Lower leg skin (tissue), 4 donors: ENCODE measurements around the gene FANCI. TPM values are rescaled to one million over a fixed set of nuclear protein-coding genes. Genes with fewer than 3 reads are reported as not detected.

Experiments used
- DNase-seq, 2 donors: peaks; one replicate each; pipeline ENCODE4 v3.0.0-alpha.2; 2019; ENCODE audit warnings: low spot score in 2 of 2
- H3K4me3 ChIP-seq: fragments of 200-600 bp; sonication (generic); 2 replicates; pipeline ENCODE4 v1.5.1; 2017; ENCODE audit warnings: mild to moderate bottlenecking, low read depth; ENCODE audit not compliant: poor library complexity, severe bottlenecking
- POLR2A ChIP-seq, 2 donors: fragments of 450-650 bp; IDR thresholded peaks; one replicate each; pipeline ENCODE4 v1.6.1; 2016 to 2017; ENCODE audit warnings: antibody characterized with exemption in 2 of 2, mild to moderate bottlenecking in 1 of 2, moderate library complexity in 1 of 2
- WGBS, 2 donors: methylation state at CpG; one replicate each; pipeline ENCODE4 v1.1.5; 2018; 5-methylcytosine and 5-hydroxymethylcytosine counted together
- intact Hi-C: fragments of 100-400 bp; cut with DNase I; formaldehyde crosslinking; loops from one replicate; pipeline ENCODE4 v1.15.0; 2023; ENCODE audit warnings: low total_unique reads
- total RNA-seq, 4 donors: library from RNA; depleted of rRNA; stranded (reverse); fragments of >200 nt; gene quantifications; one replicate each; pipeline ENCODE4 v1.1.0, GENCODE V29; 2016
- TF ChIP-seq, protein P1 (sequence below), 3 donors: fragments of 450-650 bp; IDR thresholded peaks; one replicate each; pipeline ENCODE4 v1.5.1; 2016; ENCODE audit warnings: antibody characterized with exemption in 3 of 3, mild to moderate bottlenecking in 3 of 3, moderate library complexity in 2 of 3

The FANCI gene
- total RNA-seq, 4 donors from 2014 or later: 4.5 to 22.0 (median 8.5) TPM

DNA sequence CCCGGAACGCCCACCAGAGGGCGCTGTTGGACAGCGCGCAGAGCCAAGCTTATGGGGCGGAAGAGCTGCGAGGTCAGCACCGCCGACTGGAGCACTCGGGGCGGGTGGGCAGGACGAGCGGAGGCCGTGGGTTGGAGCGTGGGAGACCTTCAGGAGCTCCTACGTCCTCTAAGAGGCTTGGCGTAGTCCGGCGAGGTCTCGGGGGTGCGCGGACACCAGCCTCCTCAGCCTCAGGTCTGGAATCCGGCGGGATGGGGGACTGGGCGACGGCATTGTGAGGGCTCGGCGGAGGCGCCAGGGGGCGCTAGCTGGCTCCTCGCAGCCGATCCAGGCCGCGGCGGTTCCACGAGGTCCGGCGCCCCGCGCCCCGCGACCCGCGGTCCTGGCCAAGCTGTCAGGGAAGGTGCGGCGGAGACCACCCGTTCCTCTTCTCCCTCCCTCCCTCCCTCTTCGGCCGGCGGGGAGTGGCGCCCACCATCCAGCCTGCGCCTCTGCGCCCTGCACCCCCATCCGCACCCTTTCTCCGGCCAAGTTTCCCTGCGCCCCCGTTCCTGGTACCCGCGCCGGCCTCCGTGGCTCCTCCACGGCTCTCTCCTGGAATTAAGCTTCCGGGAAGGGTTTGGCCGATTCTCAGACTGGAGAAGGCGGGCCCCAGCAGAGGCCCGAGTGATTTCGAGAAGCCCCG lies 115.1 kb downstream of the FANCI start:
- no peak overlapping the region for H3K4me3 ChIP-seq
- peak; percentile 58 to 95 for DNase-seq

DNA sequence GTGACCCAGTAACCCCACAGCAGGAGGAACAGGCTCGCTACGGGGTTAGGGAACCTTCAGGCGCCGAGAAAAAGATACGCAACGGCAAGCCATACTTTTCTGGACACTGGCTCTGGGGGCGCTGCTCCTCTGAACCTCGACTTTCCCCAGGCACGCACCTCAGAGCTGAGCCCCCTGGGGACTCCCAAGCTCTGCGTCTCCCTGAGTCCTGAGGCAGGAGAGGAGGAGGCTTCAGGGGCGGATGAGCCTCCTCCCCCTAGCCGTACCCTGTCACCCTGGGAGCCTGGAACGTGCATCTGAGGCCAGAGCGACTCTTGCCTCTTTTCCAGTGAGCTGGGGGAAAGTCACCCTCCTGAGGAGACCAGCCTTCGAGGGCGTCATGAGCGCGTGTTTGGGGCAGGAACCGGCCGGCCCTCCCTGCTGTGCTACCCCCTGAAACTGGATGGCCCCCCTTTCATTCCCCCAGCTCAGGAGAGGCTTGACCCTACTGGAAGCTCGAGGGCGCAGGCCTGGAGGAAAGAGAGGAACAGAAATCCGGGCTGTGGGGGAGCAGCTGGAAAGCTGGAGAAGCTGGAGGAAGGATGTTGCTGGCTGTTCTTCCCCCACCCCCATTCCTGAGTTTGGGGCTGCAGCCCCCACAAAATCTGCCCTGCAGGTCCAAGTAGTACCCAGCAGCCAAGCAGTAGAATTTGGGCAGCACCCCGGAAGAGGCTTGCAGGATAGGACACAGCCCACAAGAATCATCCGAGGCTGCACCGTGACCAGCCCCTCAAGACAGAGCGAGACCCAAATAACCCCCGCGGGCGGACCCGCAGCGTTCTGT lies 115.9 kb downstream of the FANCI start:
- intact Hi-C loops: loop anchor here (5.0 kb wide), 1 partner anchor 68 kb away; no protein-coding TSS in a partner anchor
- TF ChIP-seq POLR2A (IDR thresholded peaks at IDR 0.05): no peak
- TF ChIP-seq, protein P1, sequence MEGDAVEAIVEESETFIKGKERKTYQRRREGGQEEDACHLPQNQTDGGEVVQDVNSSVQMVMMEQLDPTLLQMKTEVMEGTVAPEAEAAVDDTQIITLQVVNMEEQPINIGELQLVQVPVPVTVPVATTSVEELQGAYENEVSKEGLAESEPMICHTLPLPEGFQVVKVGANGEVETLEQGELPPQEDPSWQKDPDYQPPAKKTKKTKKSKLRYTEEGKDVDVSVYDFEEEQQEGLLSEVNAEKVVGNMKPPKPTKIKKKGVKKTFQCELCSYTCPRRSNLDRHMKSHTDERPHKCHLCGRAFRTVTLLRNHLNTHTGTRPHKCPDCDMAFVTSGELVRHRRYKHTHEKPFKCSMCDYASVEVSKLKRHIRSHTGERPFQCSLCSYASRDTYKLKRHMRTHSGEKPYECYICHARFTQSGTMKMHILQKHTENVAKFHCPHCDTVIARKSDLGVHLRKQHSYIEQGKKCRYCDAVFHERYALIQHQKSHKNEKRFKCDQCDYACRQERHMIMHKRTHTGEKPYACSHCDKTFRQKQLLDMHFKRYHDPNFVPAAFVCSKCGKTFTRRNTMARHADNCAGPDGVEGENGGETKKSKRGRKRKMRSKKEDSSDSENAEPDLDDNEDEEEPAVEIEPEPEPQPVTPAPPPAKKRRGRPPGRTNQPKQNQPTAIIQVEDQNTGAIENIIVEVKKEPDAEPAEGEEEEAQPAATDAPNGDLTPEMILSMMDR (IDR thresholded peaks at IDR 0.05): no peak
- no peak overlapping the region for H3K4me3 ChIP-seq
- DNase-seq: no peak
- 7 to 9% methylated on average over 18 to 24 of the region's 32 CpGs for WGBS, 2 donors

More for the DNA sequence above, 115.1 kb downstream of the FANCI start:
- WGBS, 2 donors: 3 to 4% methylated on average over 31 to 59 of the region's 68 CpGs
- intact Hi-C loops: loop anchor here (5.0 kb wide), 1 partner anchor 68 kb away; no protein-coding TSS in a partner anchor
- no peak for TF ChIP-seq POLR2A (IDR thresholded peaks at IDR 0.05)
- TF ChIP-seq, protein P1 (IDR thresholded peaks at IDR 0.05): peak in 1 of 3 donors; percentile 72

DNA sequence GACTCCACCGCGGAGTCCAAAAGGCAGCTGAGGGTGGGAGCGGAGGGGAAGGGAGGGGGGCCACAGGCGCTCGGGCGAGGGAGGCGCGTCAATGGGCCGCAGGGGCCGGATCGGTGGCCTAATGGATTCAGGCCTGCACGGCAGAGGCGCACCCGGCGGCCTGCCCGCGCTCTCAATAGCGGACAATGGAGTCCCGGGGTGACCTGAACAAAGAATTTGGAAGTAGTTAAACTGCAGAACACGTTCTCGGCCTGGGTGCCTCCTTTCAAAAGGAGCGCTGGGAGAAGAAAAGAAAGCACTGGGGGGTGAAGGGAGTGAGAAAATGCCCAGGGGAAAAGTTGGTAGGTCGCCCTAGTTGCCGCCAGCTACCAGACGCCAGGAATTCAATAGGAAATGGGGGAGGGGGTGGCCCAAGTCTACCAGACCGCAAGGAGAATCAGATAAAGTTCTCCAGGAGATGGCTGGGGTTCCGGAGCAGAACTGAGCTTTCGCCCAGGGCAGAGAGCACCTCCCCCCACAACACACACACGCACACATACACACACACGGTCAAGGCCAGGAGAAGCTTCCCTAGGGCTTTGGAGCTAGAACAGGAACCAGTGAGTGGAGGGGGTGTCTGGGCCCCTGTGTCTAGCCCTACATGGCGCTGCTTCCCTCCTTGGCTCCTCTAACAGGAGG lies 116.7 kb downstream of the FANCI start:
- TF ChIP-seq POLR2A (IDR thresholded peaks at IDR 0.05): no peak
- TF ChIP-seq, protein P1 (IDR thresholded peaks at IDR 0.05): no peak
- DNase-seq: no peak
- H3K4me3 ChIP-seq: no peak overlapping the region
- intact Hi-C loops: no loop called here
- 5 to 6% methylated on average over 28 of the region's 31 CpGs for WGBS, 2 donors

DNA sequence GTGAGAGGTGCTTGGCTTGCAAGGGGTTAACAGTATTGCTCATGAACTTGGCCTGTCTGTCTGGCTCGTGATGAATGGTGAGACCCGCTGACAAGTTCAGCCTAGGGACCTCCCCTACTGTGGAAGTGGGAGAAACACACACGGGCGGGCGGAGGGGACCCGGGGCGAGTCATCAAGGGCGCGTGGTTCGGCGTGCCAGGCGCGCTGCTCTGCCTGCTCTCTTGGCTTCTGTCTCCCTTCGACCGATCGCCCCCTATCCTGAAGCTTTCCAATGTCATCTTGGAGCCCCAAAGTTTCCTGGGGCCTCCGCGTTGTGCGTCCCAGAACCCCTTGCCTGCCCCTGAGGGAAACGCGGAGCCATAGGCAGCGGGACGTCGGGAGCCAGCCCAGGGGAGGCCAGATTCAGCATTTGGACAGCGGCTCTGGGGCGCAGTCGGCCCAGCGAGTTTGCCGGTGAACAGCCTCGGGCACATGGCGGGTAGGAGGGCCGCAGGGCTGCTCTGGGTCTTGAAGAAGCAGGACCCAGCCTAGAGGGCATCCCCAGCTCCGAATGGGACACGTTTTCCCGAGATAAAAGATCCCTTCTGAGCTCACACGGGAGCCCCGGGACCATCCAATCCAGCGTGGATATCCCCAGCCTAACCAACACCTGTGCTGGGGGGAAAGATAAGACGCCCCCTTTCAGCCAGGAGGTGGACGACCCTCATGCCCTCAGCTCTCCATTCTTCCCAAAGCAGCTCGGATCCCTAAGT lies 117.8 kb downstream of the FANCI start:
- no peak for TF ChIP-seq POLR2A (IDR thresholded peaks at IDR 0.05)
- TF ChIP-seq, protein P1 (IDR thresholded peaks at IDR 0.05): no peak
- intact Hi-C loops: no loop called here
- H3K4me3 ChIP-seq: no peak overlapping the region
- DNase-seq: no peak
- 1 to 6% methylated on average over 19 to 25 of the region's 41 CpGs for WGBS, 2 donors
